Measurements from ENCODE around the gene KCTD5.
"Not testable (repeated sequence)": the region's sequence is repeated elsewhere in the genome, so short reads cannot be mapped to it uniquely, and the experiment has no call there.

- not testable (repeated sequence) for TF ChIP-seq CTCF (IDR thresholded peaks at IDR 0.05 in 2 of 3, conservative IDR thresholded peaks at IDR 0.05 in 1 of 3; ENCODE audit: borderline replicate concordance in 1 of 3, insufficient read depth in 1 of 3, low read depth in 2 of 3, low read length in 2 of 3); FOSL1 (IDR thresholded peaks at IDR 0.05; ENCODE audit: low read depth); POLR2A (IDR thresholded peaks at IDR 0.05; ENCODE audit: borderline replicate concordance, extremely low read depth, insufficient read depth, insufficient read length); ZNF274 (IDR thresholded peaks at IDR 0.05; ENCODE audit: low read depth, low read length); YY1 (IDR thresholded peaks at IDR 0.05; ENCODE audit: extremely low read depth, insufficient replicate concordance, low read depth, low read length); SIN3A (IDR thresholded peaks at IDR 0.05; ENCODE audit: low read depth); CEBPB (IDR thresholded peaks at IDR 0.05; ENCODE audit: low read depth); ATF3 (IDR thresholded peaks at IDR 0.05); JUND (IDR thresholded peaks at IDR 0.05); POLR2AphosphoS5 (IDR thresholded peaks at IDR 0.05; ENCODE audit: low read depth, low read length); REST (IDR thresholded peaks at IDR 0.05; ENCODE audit: low read depth); EGR1 (IDR thresholded peaks at IDR 0.05; ENCODE audit: low read depth)
These were observed 3.9 kb upstream of the KCTD5 start for GRCh38 chr16:2678206-2678965.
